HuH-7.5 (cell line): Measurements from ENCODE around the gene ICOS.
"Not testable (repeated sequence)": the region's sequence is repeated elsewhere in the genome, so short reads cannot be mapped to it uniquely, and the experiment has no call there.

Experiments
- DNase-seq: peaks from one replicate; pipeline ENCODE4 v3.0.0; 2011; ENCODE audit warnings: low spot score

Gene ICOS

GRCh38 chr2:203973676-203974075, 37.1 kb downstream of the ICOS start:
- DNase-seq: no peak

- DNase-seq: no peak
These were observed 39.3 kb downstream of the ICOS start for GRCh38 chr2:203975912-203976311.

- DNase-seq: no peak
These were observed 45.7 kb downstream of the ICOS start for GRCh38 chr2:203982276-203982675.

- DNase-seq: no peak
These were observed 46.6 kb downstream of the ICOS start for GRCh38 chr2:203983064-203983715.

- DNase-seq: not testable (repeated sequence)
These were observed 49.4 kb downstream of the ICOS start for GRCh38 chr2:203985978-203986377.

- DNase-seq: no peak
These were observed 51.4 kb downstream of the ICOS start for GRCh38 chr2:203987959-203988358.

- DNase-seq: no peak
These were observed 52.1 kb downstream of the ICOS start for GRCh38 chr2:203988500-203989260.

GRCh38 chr2:203989521-203989920, 53.0 kb downstream of the ICOS start:
- no peak for DNase-seq

GRCh38 chr2:203992509-203992908, 55.9 kb downstream of the ICOS start:
- no peak for DNase-seq

- no peak for DNase-seq
These were observed 56.4 kb downstream of the ICOS start for GRCh38 chr2:203993011-203993410.

GRCh38 chr2:203993560-203993959, 57.0 kb downstream of the ICOS start:
- no peak for DNase-seq

- no peak for DNase-seq
These were observed 58.2 kb downstream of the ICOS start for GRCh38 chr2:203994735-203995134.

- no peak for DNase-seq
These were observed 60.1 kb downstream of the ICOS start for GRCh38 chr2:203996692-203997091.

GRCh38 chr2:203997481-203997880, 60.9 kb downstream of the ICOS start:
- no peak for DNase-seq

- DNase-seq: no peak
These were observed 61.6 kb downstream of the ICOS start for GRCh38 chr2:203997980-203998809.

- DNase-seq: no peak
These were observed 63.3 kb downstream of the ICOS start for GRCh38 chr2:203999835-204000234.

GRCh38 chr2:204000446-204000845, 63.9 kb downstream of the ICOS start:
- no peak for DNase-seq

- DNase-seq: no peak
These were observed 66.9 kb downstream of the ICOS start for GRCh38 chr2:204003276-204003990.

GRCh38 chr2:204004912-204005311, 68.3 kb downstream of the ICOS start:
- no peak for DNase-seq

GRCh38 chr2:204005940-204006721, 69.6 kb downstream of the ICOS start:
- no peak for DNase-seq

- DNase-seq: no peak
These were observed 71.8 kb downstream of the ICOS start for GRCh38 chr2:204008352-204008751.
